Inflammatory macrophage treated with lipopolysaccharide for 4 hours (primary cell): ENCODE data around the gene SPATA33.

Experiments used
- DNase-seq: peaks from one replicate; pipeline ENCODE4 v3.0.0-alpha.2; 2020

The SPATA33 gene

GRCh38 chr16:89657442-89658220 lies at the start of gene SPATA33, which contains the start of gene CHMP1A:
TSS of gene SPATA33 (plus strand) at chr16:89657836. CDS start at chr16:89657912, 76 bp downstream.
TSS of gene CHMP1A (minus strand) at chr16:89657708. CDS start at chr16:89657588, 120 bp downstream.
- DNase-seq = peak; percentile 89

GRCh38 chr16:89607937-89608740 lies 49.5 kb upstream of the SPATA33 start:
- DNase-seq = no peak

- no peak for DNase-seq
These were observed 47.6 kb upstream of the SPATA33 start for GRCh38 chr16:89610108-89610453.

DNA sequence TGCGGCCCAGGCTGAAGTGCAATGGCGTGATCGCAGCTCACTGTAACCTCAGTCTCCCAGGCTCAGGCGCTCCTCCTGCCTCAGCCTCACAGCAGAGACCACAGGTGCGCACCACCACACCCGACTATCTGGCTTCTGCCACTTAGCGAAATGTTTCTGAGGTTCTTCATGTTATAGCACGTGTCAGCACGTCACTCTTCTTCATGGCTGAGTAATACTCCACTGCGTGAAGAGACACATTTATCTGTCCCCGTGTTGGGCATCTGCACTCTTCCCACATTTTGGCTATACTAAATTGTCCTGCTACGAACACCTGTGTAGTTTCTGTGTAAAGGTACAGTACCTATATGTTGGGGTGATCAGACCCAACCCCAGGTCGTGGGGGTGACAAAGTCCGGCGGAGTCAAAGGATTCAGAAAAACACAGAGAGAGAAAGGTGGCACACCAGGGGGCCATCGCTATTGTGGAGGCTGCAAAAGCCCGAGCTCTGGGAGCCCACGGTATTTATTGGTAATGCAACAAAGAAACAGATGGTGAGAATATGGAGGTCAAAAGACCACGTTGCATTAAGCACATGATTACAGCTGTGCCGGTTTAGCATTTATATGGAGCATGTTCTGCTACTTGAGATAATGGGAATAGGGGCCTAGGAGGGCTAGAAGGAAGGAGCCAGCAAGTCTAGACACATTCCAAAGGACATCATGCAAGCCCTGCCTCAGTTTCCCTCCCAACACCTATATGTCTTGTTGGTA lies 45.0 kb upstream of the SPATA33 start:
- no peak for DNase-seq

- peak; percentile 3 for DNase-seq
These were observed 44.2 kb upstream of the SPATA33 start, which contains the start of gene DPEP1 for GRCh38 chr16:89613231-89613953. TSS of gene DPEP1 (plus strand) at chr16:89613642. CDS start at chr16:89630411, 16,769 bp downstream.

DNA sequence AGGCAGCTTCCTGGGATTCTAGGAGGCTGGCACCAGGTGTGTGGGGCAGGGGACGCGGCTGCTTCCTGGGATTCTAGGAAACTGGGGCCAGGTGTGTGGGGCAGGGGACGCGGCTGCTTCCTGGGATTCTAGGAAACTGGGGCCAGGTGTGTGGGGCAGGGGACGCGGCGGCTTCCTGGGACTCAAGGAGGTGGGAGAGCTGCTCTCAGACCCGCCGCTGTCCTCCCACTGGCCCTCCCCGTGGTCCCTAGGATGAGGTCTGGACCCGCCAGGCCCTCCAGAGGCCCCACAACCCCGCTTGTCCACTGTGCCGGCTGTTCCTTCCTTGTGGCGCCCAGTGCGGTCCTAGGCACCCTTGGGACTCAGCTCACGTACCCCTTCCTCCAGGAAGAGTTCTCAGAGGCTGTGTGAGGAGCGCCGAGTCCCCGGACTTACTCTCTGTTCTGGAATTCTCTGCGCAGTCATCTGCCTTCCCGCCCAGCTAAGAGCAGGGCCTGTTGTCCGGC lies 43.6 kb upstream of the SPATA33 start:
- no peak for DNase-seq

GRCh38 chr16:89615176-89615575 lies 42.5 kb upstream of the SPATA33 start:
- DNase-seq = no peak

- peak; percentile 32 for DNase-seq
These were observed 42.0 kb upstream of the SPATA33 start for GRCh38 chr16:89615596-89616090.

DNA sequence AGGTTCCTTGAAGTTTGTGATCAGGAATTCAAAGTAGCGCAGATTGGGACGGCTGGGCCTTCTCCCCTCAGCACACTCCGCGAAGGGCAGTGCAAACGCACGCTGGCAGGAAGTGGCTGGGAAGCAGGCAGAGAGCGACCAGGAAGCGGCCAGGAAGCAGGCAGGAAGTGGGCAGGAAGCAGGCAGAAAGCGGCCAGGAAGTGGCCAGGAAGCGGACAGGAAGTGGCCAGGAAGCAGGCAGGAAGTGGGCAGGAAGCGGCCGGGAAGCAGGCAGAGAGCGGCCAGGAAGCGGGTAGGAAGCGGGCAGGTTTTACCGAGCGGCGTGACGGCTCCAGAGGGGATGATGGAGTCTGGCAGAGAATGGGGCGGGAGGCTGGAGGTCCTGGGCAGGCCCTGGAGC lies 41.0 kb upstream of the SPATA33 start:
- DNase-seq = no peak

GRCh38 chr16:89617036-89617435 lies 40.6 kb upstream of the SPATA33 start:
- DNase-seq = no peak

GRCh38 chr16:89618109-89618998 lies 39.3 kb upstream of the SPATA33 start:
- DNase-seq = no peak

- DNase-seq = no peak
These were observed 37.8 kb upstream of the SPATA33 start for GRCh38 chr16:89619840-89620239.

DNA sequence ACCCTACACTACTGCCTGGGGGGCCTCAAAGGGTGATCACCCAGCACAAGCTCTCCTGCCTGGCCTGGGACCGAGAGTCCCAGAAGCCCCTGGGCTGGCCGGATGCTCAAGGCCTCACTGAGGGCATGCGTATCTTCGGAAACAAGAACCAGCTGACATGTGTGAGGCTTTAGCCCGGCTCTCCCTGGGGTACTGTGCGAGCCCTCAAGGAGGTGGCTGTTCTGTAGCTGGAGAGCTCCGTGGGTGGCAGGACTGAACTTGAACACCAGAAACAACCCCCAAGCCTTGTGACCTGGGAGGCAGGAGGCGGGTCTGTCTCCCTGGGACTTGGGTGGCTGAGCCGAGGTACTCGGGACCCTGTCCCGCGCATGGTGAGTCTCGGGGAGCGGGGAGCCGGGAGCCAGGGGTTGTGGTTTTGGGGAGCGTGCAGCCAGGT lies 37.2 kb upstream of the SPATA33 start:
- DNase-seq = no peak

DNA sequence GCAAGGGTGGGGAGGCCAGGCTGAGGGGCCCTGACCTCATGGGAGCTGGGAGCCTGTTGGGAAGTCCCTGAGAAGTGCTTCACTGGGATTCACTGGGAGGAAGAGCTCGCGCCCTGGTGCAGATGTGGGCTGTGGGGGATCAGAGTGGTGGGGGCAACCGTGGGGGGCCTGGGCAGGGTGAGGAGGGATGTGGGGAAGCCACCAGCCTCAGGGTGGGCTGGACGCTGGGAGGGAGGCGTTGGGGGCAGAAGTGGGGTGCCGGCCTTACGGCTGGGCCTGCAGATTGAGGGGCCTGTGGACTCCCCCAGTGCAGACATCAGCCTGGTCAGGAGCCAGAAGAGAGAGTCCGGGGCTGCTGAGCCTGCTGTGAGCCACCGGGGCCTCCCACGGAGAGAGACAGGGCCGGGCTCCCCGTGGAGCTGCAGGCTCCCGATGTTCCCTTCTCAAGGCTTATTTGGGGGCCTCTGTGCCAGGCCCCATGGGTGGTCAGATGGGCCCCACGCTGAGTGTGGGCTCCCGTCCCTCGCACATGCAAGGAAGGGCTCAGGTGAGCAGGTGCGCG lies 36.4 kb upstream of the SPATA33 start:
- DNase-seq = no peak

DNA sequence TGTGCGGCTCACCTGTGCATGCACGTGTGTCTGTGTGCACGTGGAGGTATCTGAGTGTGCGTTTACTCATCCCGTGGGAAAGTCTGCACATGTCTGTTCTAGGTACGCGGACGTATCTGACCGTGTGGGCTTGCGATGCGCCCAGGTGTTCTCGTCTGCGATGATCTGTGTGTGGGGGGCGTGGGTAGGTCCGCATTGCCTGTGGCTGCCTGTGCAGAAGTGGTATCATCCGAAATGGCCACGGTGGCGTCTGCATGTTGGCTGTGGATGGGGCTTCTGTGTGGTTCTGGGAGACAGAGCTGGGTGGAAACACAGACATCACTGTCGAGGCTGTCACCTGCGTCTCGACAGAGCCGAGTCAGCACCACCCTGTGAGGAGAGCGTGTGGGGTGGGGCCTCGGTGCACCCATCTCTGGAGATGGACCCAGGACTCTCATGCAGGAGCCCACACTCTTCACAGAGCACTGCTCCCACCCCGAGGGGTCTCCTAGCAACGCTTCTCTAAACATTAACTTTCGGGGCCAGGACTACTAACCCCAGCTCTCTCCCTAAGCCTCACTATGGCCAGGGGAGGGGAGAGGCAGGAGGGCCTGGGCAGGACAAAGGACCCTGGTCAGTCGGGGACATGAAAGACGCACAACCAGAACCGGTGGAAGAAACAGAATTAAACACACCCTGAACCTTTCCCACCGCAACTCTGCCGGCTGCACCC lies 35.8 kb upstream of the SPATA33 start:
- DNase-seq = no peak

DNA sequence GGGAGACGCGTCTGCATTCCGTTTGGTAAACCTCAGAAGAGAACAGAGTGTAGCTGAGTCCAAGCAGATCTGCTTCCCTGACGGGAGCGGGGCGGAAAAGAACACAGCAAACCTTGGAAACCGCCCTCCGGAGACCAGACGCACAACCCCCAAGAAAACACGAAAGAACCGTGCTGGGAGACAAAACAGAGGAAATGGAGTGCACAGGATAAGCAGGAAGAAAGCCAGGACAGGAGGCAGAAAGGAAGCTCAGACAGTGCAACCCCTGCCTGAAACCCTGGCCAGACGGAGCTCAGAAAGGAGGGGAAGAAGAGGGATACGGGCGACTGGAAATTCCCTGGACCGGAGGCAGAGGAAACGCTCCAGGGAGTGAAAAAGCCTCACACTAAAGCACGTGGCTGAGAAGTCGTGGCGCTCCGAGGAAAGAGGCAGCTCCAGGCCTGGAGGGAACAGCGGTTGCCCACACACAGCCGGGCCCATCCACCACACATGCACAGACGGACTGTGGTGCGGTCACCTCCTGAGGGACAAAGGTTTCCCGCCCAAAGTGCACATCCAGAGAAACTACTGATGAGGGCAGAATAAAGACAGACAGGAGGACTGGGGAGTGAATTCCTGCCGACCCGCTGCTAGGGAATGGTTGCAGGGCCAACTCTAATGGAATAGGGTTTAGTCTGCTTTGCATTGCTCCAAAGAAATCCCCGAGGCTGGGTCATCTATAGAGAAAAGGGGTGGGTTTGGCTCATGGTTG lies 34.0 kb upstream of the SPATA33 start:
- no peak for DNase-seq

- no peak for DNase-seq
These were observed 32.6 kb upstream of the SPATA33 start for GRCh38 chr16:89624777-89625761.
